Naive thymus-derived CD8-positive, alpha-beta T cell (primary cell): ENCODE data around the gene CBX7. TPM values are rescaled to one million over a fixed set of nuclear protein-coding genes. Genes with fewer than 3 reads are reported as not detected.

ENCODE experiments used
- ATAC-seq, 2 donors: fragments of 150-1000 bp; cut with Tn5 transposase in 1 of 2; sonication (Bioruptor Pico), chemical (Tn5 transposase) in 1 of 2; 1 replicate in 1 of 2; 2 replicates in 1 of 2; pipeline ENCODE4 v1.10.0; 2021; ENCODE audit warnings: mild to moderate bottlenecking in 2 of 2, moderate library complexity in 2 of 2
- POLR2A ChIA-PET: fragments of 350-600 bp; sonication (Branson Sonifier 250); formaldehyde crosslinking; loops from one replicate; lab custom pipeline; 2021; ENCODE audit warnings: antibody characterized with exemption; lab: Charles Lee
- DNase-seq, 10 donors: peaks; one replicate each; pipeline versions ENCODE4 v3.0.0 to v3.0.0-alpha.2; 2020 to 2022
- H3K27ac Mint-ChIP-seq, 10 donors: one replicate each; pipeline ENCODE4 v1.8.0; 2020 to 2022; ENCODE audit warnings: mild to moderate bottlenecking in 10 of 10, mixed read lengths in 10 of 10, moderate library complexity in 4 of 10, inconsistent platforms in 1 of 10
- H3K27me3 Mint-ChIP-seq, 5 donors: one replicate each; pipeline ENCODE4 v1.8.0; 2021 to 2022; ENCODE audit warnings: mixed read lengths in 5 of 5
- H3K36me3 Mint-ChIP-seq, 3 donors: one replicate each; pipeline ENCODE4 v1.8.0; 2020 to 2022; ENCODE audit warnings: mixed read lengths in 3 of 3, mild to moderate bottlenecking in 2 of 3, inconsistent platforms in 1 of 3
- H3K4me1 Mint-ChIP-seq, 4 donors: one replicate each; pipeline ENCODE4 v1.8.0; 2021 to 2022; ENCODE audit warnings: mixed read lengths in 4 of 4
- H3K4me3 Mint-ChIP-seq, 10 donors: one replicate each; pipeline ENCODE4 v1.8.0; 2020 to 2022; ENCODE audit warnings: mild to moderate bottlenecking in 10 of 10, mixed read lengths in 10 of 10, moderate library complexity in 6 of 10, inconsistent platforms in 1 of 10
- H3K9me3 Mint-ChIP-seq, 9 donors: one replicate each; pipeline ENCODE4 v1.8.0; 2020 to 2022; ENCODE audit warnings: mixed read lengths in 9 of 9, mild to moderate bottlenecking in 3 of 9, inconsistent platforms in 1 of 9, moderate library complexity in 1 of 9
- polyA plus RNA-seq, 3 donors: library from polyadenylated mRNA; unstranded; fragments of 300-500 nt; fragmentation: Illumina TruSeq; gene quantifications; one replicate each; pipeline ENCODE4 v1.2.3, GENCODE V29; 2021
- total RNA-seq, 8 experiments: library from RNA in 2 of 8; stranded (reverse) in 2 of 8; gene quantifications; one replicate each; pipeline ENCODE4 v1.2.3 and lab custom pipeline; 2021 to 2026

Gene CBX7
- 100 to 1,000 TPM; 131 to 133 TPM for total RNA-seq
- polyA plus RNA-seq: 10 to 100 TPM; 19.1 to 23.1 (median 19.5) TPM
- 27.6 to 149 (median 62.1) reads per million in 6 experiments for total RNA-seq (lab: John Stamatoyannopoulos, UW)

- no peaks in the 10 kb centered on the region for H3K9me3 Mint-ChIP-seq
- DNase-seq (peak; percentile 87 to 96 (median 94)), ATAC-seq (peak; percentile 84 to 89)
- H3K4me3 Mint-ChIP-seq: peak within 1 kb of the TSS; percentile 85 to 97 (median 90)
- peaks cover 0 to 4% (median 2%) of the 10 kb centered on the region in 5 donors for H3K27me3 Mint-ChIP-seq
- POLR2A ChIA-PET: interaction anchor here (0.6 to 8.1 kb wide), 18 partner anchors 9 to 891 kb away, joined by 3 to 146 read pairs (median 5); partner anchors contain the start of genes ATF4, CBX6, PDGFB and RPL3
- peaks cover 0 to 4% (median 0%) of the 10 kb centered on the region in 3 donors for H3K36me3 Mint-ChIP-seq
- peaks cover 23 to 43% (median 39%) of the 10 kb centered on the region in 4 donors for H3K4me1 Mint-ChIP-seq
- peak within 1 kb of the TSS; percentile 90 to 98 (median 92) for H3K27ac Mint-ChIP-seq
These were observed at the start of gene CBX7 for GRCh38 chr22:39152511-39153219. TSS of gene CBX7 (minus strand) at chr22:39152680. CDS start at chr22:39152444, 236 bp downstream.

GRCh38 chr22:39197578-39197977 lies 45.1 kb upstream of the CBX7 start:
- POLR2A ChIA-PET: no interaction called here
- Mint-ChIP-seq H3K9me3 (peaks cover 0 to 15% (median 4%) of the 10 kb centered on the region in 9 donors), H3K27ac (no peak overlapping the region), H3K36me3 (peaks cover 0 to 5% (median 0%) of the 10 kb centered on the region in 3 donors), H3K4me3 (no peak overlapping the region), H3K27me3 (peaks cover 0 to 6% (median 1%) of the 10 kb centered on the region in 5 donors), H3K4me1 (peaks cover 0 to 2% (median 0%) of the 10 kb centered on the region in 4 donors)
- ATAC-seq (no peak), DNase-seq (no peak)

- no peak for ATAC-seq
- Mint-ChIP-seq H3K4me1 (peaks cover 0 to 2% (median 0%) of the 10 kb centered on the region in 4 donors), H3K27me3 (peaks cover 0 to 4% (median 0%) of the 10 kb centered on the region in 5 donors), H3K36me3 (peaks cover 0 to 5% (median 0%) of the 10 kb centered on the region in 3 donors), H3K27ac (no peak overlapping the region), H3K9me3 (peaks cover 0 to 17% (median 4%) of the 10 kb centered on the region in 9 donors), H3K4me3 (no peak overlapping the region)
- DNase-seq: no peak
- POLR2A ChIA-PET: interaction anchor here (0.7 to 1.5 kb wide), 2 partner anchors 48 to 108 kb away, joined by 3 to 7 read pairs; no protein-coding TSS in a partner anchor
These were observed 41.6 kb upstream of the CBX7 start for GRCh38 chr22:39194098-39194497.

- Mint-ChIP-seq H3K4me3 (no peak overlapping the region), H3K4me1 (peaks cover 0 to 6% (median 0%) of the 10 kb centered on the region in 4 donors), H3K36me3 (no peaks in the 10 kb centered on the region), H3K27ac (no peak overlapping the region), H3K9me3 (peaks cover 0 to 9% (median 0%) of the 10 kb centered on the region in 9 donors), H3K27me3 (peaks cover 0 to 2% (median 0%) of the 10 kb centered on the region in 5 donors)
- no peak for DNase-seq
- POLR2A ChIA-PET: interaction anchor here (0.7 kb wide), 1 partner anchor 32 kb away, joined by 3 read pairs; no protein-coding TSS in a partner anchor
- no peak for ATAC-seq
These were observed 36.3 kb upstream of the CBX7 start for GRCh38 chr22:39188809-39189208.

- Mint-ChIP-seq H3K36me3 (no peaks in the 10 kb centered on the region), H3K27ac (peak overlapping the region in 2 of 10 donors; percentile 24 to 34), H3K4me3 (no peak overlapping the region), H3K4me1 (peaks cover 0 to 9% (median 0%) of the 10 kb centered on the region in 4 donors), H3K9me3 (peaks cover 0 to 13% (median 0%) of the 10 kb centered on the region in 9 donors), H3K27me3 (peaks cover 0 to 4% (median 0%) of the 10 kb centered on the region in 5 donors)
- POLR2A ChIA-PET: interaction anchor here (1.1 kb wide), 1 partner anchor 55 kb away, joined by 4 read pairs; no protein-coding TSS in a partner anchor
- no peak for DNase-seq
- no peak for ATAC-seq
These were observed 33.1 kb upstream of the CBX7 start for GRCh38 chr22:39185601-39186012.

GRCh38 chr22:39184586-39185577 lies 32.4 kb upstream of the CBX7 start:
- POLR2A ChIA-PET: interaction anchor here (1.1 to 1.3 kb wide), 2 partner anchors 15 to 56 kb away, joined by 3 to 4 read pairs; no protein-coding TSS in a partner anchor
- Mint-ChIP-seq H3K9me3 (peaks cover 0 to 14% (median 0%) of the 10 kb centered on the region in 9 donors), H3K27me3 (peaks cover 0 to 4% (median 0%) of the 10 kb centered on the region in 5 donors), H3K4me1 (peaks cover 0 to 9% (median 0%) of the 10 kb centered on the region in 4 donors), H3K36me3 (no peaks in the 10 kb centered on the region), H3K27ac (no peak overlapping the region), H3K4me3 (no peak overlapping the region)
- no peak for ATAC-seq
- DNase-seq: no peak

- DNase-seq: no peak
- no peak overlapping the region for H3K27ac Mint-ChIP-seq
- POLR2A ChIA-PET: interaction anchor here (1.3 kb wide), 1 partner anchor 14 kb away, joined by 3 read pairs; no protein-coding TSS in a partner anchor
- peaks cover 0 to 4% (median 0%) of the 10 kb centered on the region in 5 donors for H3K27me3 Mint-ChIP-seq
- H3K36me3 Mint-ChIP-seq: no peaks in the 10 kb centered on the region
- H3K9me3 Mint-ChIP-seq: peaks cover 0 to 14% (median 0%) of the 10 kb centered on the region in 9 donors
- ATAC-seq: no peak
- no peak overlapping the region for H3K4me3 Mint-ChIP-seq
- H3K4me1 Mint-ChIP-seq: peaks cover 0 to 13% (median 5%) of the 10 kb centered on the region in 4 donors
These were observed 31.6 kb upstream of the CBX7 start for GRCh38 chr22:39183991-39184585.

- ATAC-seq: no peak
- Mint-ChIP-seq H3K9me3 (peaks cover 0 to 14% (median 0%) of the 10 kb centered on the region in 9 donors), H3K4me3 (no peak overlapping the region), H3K27ac (peak overlapping the region in 2 of 10 donors; percentile 36 to 42), H3K27me3 (peaks cover 0 to 2% (median 0%) of the 10 kb centered on the region in 5 donors), H3K36me3 (no peaks in the 10 kb centered on the region), H3K4me1 (peaks cover 7 to 20% (median 13%) of the 10 kb centered on the region in 4 donors)
- POLR2A ChIA-PET: interaction anchor here (1.4 kb wide), 1 partner anchor 58 kb away, joined by 4 read pairs; no protein-coding TSS in a partner anchor
- DNase-seq: no peak
These were observed 30.1 kb upstream of the CBX7 start for GRCh38 chr22:39182478-39183030.

GRCh38 chr22:39181778-39182177 lies 29.3 kb upstream of the CBX7 start:
- H3K4me3 Mint-ChIP-seq: no peak overlapping the region
- peaks cover 8 to 23% (median 16%) of the 10 kb centered on the region in 4 donors for H3K4me1 Mint-ChIP-seq
- H3K9me3 Mint-ChIP-seq: peaks cover 0 to 8% (median 0%) of the 10 kb centered on the region in 9 donors
- H3K27ac Mint-ChIP-seq: peak overlapping the region in 3 of 10 donors; percentile 42 to 67 (median 60)
- DNase-seq (no peak), ATAC-seq (no peak)
- POLR2A ChIA-PET: interaction anchor here (1.4 to 3.7 kb wide), 2 partner anchors 59 to 137 kb away, joined by 4 to 11 read pairs; partner anchors contain the start of gene RPL3
- peaks cover 0 to 2% (median 0%) of the 10 kb centered on the region in 5 donors for H3K27me3 Mint-ChIP-seq
- H3K36me3 Mint-ChIP-seq: no peaks in the 10 kb centered on the region

- Mint-ChIP-seq H3K27ac (peak overlapping the region in 4 of 10 donors; percentile 8 to 80 (median 33)), H3K4me1 (peaks cover 8 to 23% (median 16%) of the 10 kb centered on the region in 4 donors), H3K27me3 (peaks cover 0 to 2% (median 0%) of the 10 kb centered on the region in 5 donors), H3K4me3 (no peak overlapping the region), H3K36me3 (no peaks in the 10 kb centered on the region), H3K9me3 (peaks cover 0 to 8% (median 0%) of the 10 kb centered on the region in 9 donors)
- POLR2A ChIA-PET: interaction anchor here (3.7 kb wide), 1 partner anchor 137 kb away, joined by 11 read pairs; the partner anchor contains the start of gene RPL3
- ATAC-seq (no peak), DNase-seq (no peak)
These were observed 28.9 kb upstream of the CBX7 start for GRCh38 chr22:39181356-39181755.
